K562 (cell line): ENCODE data around the gene SCMH1.

Experiments
- EZH2 ChIP-seq: IDR thresholded peaks from 2 replicates; pipeline ENCODE4 v1.6.1; 2012; ENCODE audit warnings: low read depth, mild to moderate bottlenecking, inconsistent platforms, low read length, borderline replicate concordance
- USF2 ChIP-seq: sonication (generic); formaldehyde crosslinking; IDR thresholded peaks from 2 replicates; pipeline ENCODE4 v1.5.0; 2020; ENCODE audit warnings: missing genetic modification reagents

- TF ChIP-seq USF2 (CRISPR knock-in tag) (no peak), EZH2 (no peak)
These were observed 196.4 kb downstream of the SCMH1 start for GRCh38 chr1:41045740-41046139.
